CD4-positive, alpha-beta T cell treated with Interleukin-15 for 1 hour (primary cell): ENCODE data around the gene OPA1.

Experiments used
- DNase-seq: peaks from one replicate; pipeline ENCODE4 v3.0.0-alpha.2; 2020

The OPA1 gene

GRCh38 chr3:193656878-193657282, 63.9 kb downstream of the OPA1 start:
- no peak for DNase-seq

- DNase-seq = no peak
Observed at GRCh38 chr3:193660171-193660570, 67.2 kb downstream of the OPA1 start.

GRCh38 chr3:193660698-193661411, 67.8 kb downstream of the OPA1 start:
- DNase-seq = no peak

- DNase-seq = no peak
Observed at GRCh38 chr3:193662757-193663322, 69.8 kb downstream of the OPA1 start.

GRCh38 chr3:193665370-193665989, 72.5 kb downstream of the OPA1 start:
- DNase-seq = no peak

GRCh38 chr3:193673845-193674244, 80.8 kb downstream of the OPA1 start:
- DNase-seq = no peak

- DNase-seq = no peak
Observed at GRCh38 chr3:193674714-193675113, 81.7 kb downstream of the OPA1 start.

GRCh38 chr3:193677734-193678133, 84.7 kb downstream of the OPA1 start:
- DNase-seq = no peak

- DNase-seq = no peak
Observed at GRCh38 chr3:193680220-193680619, 87.2 kb downstream of the OPA1 start.

- DNase-seq = no peak
Observed at GRCh38 chr3:193681631-193682030, 88.6 kb downstream of the OPA1 start.

- DNase-seq = no peak
Observed at GRCh38 chr3:193686665-193687483, 93.9 kb downstream of the OPA1 start.

GRCh38 chr3:193688834-193689714, 96.1 kb downstream of the OPA1 start:
- DNase-seq = no peak

- peak; percentile 36 for DNase-seq
Observed at GRCh38 chr3:193693774-193694173, 100.8 kb downstream of the OPA1 start.

- DNase-seq = no peak
Observed at GRCh38 chr3:193701953-193702635, 109.1 kb downstream of the OPA1 start.

- no peak for DNase-seq
Observed at GRCh38 chr3:193702967-193703366, 110.0 kb downstream of the OPA1 start.

GRCh38 chr3:193704431-193704830, 111.4 kb downstream of the OPA1 start:
- no peak for DNase-seq

GRCh38 chr3:193708270-193708669, 115.3 kb downstream of the OPA1 start:
- no peak for DNase-seq

GRCh38 chr3:193710286-193711165, 117.5 kb downstream of the OPA1 start:
- no peak for DNase-seq

- no peak for DNase-seq
Observed at GRCh38 chr3:193711166-193711485, 118.1 kb downstream of the OPA1 start.

- DNase-seq = no peak
Observed at GRCh38 chr3:193711523-193711963, 118.5 kb downstream of the OPA1 start.
